ENCODE data around the gene SLC2A10. TPM values are rescaled to one million over a fixed set of nuclear protein-coding genes. Genes with fewer than 3 reads are reported as not detected.

Gene SLC2A10
- total RNA-seq, 1 experiment from 2014 or later: 9.6 TPM

DNA sequence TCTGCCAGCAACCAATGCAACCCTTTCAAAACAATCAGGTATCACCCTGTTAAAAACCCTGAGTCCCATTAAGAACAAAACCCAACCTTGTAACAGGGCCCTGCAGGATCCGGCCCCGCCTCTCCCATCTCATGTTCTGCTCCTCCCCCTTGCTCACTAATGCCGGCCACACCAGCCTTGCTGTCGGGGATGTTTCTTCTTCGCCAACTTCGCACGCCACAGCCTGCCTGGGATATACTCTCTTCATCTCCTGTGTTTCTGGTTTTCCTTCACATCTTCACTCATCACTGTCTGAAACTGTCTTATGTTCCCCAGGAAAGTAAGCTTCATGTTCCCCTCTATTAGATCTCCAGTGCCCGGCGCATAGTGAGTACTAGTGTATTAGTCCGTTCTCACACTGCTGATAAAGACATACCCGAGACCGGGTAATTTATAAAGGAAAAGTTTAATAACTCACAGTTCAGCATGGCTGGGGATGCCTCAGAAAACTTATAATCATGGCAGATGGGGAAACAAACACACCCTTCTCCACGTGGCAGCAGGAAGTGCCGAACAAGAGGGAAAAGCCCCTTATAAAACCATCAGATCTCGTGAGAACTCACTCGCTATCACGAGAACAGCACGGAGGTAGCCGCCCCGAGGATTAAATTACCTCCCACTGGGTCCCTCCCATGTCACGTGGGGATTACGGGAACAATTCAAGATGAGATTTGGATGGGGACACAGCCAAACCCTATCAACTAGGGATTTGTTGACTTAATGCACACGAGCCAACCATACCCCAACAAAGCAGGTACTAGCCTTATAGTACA is 25.3 kb upstream of the SLC2A10 start:
- H2AFZ ChIP-seq (ENCODE audit: low read length): no peak overlapping the region
- H4K20me1 ChIP-seq (ENCODE audit: low read length): peaks cover 21% of the 10 kb centered on the region
- H3K4me2 ChIP-seq (ENCODE audit: low read length): peak overlapping the region; percentile 7; the same call in 1 of the 2 replicates
- BruUV-seq (replicated peaks): no TSS peak
- H3K9me2 ChIP-seq (replicated peaks; ENCODE audit: low read length): no peaks in the 10 kb centered on the region
- H3K4me3 ChIP-seq (ENCODE audit: low read length): 0 out of 2 replicates have a peak overlapping the region, but pooled peaks have one; percentile 23
- ATAC-seq (peak; percentile 60), DNase-seq (no peak)
- H3F3A ChIP-seq (ENCODE audit: low read length, unreplicated experiment): no peaks in the 10 kb centered on the region
- H3K36me3 ChIP-seq (ENCODE audit: low read depth, low read length): peaks cover 18% of the 10 kb centered on the region
- no peaks in the 10 kb centered on the region for H3K9me3 ChIP-seq (ENCODE audit: low read length)
- no peaks in the 10 kb centered on the region for H3K27me3 ChIP-seq (ENCODE audit: low read length)
- peaks cover 13% of the 10 kb centered on the region; the same call in 1 of the 2 replicates for H3K4me1 ChIP-seq (ENCODE audit: insufficient read depth, low read length)
- H3K9ac ChIP-seq (ENCODE audit: low read length): no peak overlapping the region
- no peak overlapping the region for H3K27ac ChIP-seq (ENCODE audit: low read length)
- intact Hi-C loops (cut with micrococcal nuclease): no loop called here
- CTCF ChIA-PET: no interaction called here
- no peak for TF ChIP-seq EZH2phosphoT487 (IDR thresholded peaks at IDR 0.05; ENCODE audit: borderline replicate concordance, low read length)
- TF ChIP-seq EZH2 (IDR thresholded peaks at IDR 0.05; ENCODE audit: low read length, unreplicated experiment): no peak
- TF ChIP-seq, protein P1, sequence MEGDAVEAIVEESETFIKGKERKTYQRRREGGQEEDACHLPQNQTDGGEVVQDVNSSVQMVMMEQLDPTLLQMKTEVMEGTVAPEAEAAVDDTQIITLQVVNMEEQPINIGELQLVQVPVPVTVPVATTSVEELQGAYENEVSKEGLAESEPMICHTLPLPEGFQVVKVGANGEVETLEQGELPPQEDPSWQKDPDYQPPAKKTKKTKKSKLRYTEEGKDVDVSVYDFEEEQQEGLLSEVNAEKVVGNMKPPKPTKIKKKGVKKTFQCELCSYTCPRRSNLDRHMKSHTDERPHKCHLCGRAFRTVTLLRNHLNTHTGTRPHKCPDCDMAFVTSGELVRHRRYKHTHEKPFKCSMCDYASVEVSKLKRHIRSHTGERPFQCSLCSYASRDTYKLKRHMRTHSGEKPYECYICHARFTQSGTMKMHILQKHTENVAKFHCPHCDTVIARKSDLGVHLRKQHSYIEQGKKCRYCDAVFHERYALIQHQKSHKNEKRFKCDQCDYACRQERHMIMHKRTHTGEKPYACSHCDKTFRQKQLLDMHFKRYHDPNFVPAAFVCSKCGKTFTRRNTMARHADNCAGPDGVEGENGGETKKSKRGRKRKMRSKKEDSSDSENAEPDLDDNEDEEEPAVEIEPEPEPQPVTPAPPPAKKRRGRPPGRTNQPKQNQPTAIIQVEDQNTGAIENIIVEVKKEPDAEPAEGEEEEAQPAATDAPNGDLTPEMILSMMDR (conservative IDR thresholded peaks at IDR 0.05; ENCODE audit: low read depth, low read length): no peak
- POLR2A ChIA-PET (ENCODE audit: unreplicated experiment): interaction anchor here (0.7 kb wide), 1 partner anchor 88 kb away, joined by 3 read pairs; no protein-coding TSS in a partner anchor
- H3K79me2 ChIP-seq (ENCODE audit: low read length): peaks cover 46% of the 10 kb centered on the region

DNA sequence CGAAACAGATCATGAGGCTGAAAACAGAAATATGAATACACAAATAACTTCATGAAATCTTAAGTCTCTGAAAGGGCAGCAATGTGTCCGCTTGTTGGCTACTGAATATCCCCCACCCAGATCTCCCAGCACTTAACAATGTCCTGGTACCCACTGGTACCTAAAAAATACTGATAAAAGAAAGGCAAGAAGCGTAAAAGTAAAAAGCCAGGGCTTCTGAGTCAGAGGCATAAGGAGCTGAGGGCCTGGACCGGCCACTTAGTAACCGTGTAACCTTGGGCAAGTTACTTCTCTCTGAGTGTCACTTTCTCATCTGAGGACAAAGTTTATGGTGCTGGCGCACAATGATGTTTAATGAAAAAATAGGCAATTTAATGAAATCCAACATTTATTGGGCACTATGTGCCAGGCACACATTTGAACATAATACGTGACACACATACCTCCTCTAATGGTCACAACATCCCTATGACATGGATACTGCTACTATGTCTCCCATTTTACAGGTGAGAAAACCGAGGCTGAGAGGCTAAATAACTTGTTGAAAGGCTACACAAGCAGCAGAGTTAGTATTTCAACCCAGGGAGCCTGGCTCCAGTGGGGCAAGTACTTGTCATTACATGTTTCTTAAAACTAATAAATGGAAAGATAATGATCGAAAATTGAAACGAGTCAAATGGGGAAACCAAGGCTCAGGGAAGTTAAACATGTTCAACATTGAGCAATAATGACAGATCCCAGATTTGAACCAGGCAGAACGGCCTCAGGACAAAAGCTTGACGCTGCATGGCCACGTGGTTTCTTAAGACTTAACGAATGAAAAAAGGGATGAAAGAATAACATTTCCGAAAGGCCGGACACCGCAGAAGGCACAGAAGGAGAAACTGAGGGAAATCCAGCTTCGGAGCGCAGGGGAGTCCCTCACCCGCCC is 21.0 kb upstream of the SLC2A10 start:
- H3K9me3 ChIP-seq (ENCODE audit: low read length): no peaks in the 10 kb centered on the region
- no peak for ATAC-seq

More for the DNA sequence above, 21.0 kb upstream of the SLC2A10 start:
- peak overlapping the region; percentile 89 for H3K4me3 ChIP-seq (ENCODE audit: low read length)
- ChIA-PET CTCF (no interaction called here), POLR2A (ENCODE audit: unreplicated experiment) (interaction anchor here (0.6 to 0.7 kb wide), 3 partner anchors 109 to 1237 kb away, joined by 3 to 5 read pairs (median 3); no protein-coding TSS in a partner anchor)
- H3K9ac ChIP-seq (ENCODE audit: low read length): peak overlapping the region; percentile 94
- H4K20me1 ChIP-seq (ENCODE audit: low read length): peaks cover 21% of the 10 kb centered on the region
- peaks cover 18% of the 10 kb centered on the region for H3K4me1 ChIP-seq (ENCODE audit: insufficient read depth, low read length)
- H3K79me2 ChIP-seq (ENCODE audit: low read length): peaks cover 46% of the 10 kb centered on the region
- H2AFZ ChIP-seq (ENCODE audit: low read length): peak overlapping the region; percentile 77
- no peaks in the 10 kb centered on the region for H3K27me3 ChIP-seq (ENCODE audit: low read length)
- TF ChIP-seq EZH2phosphoT487 (IDR thresholded peaks at IDR 0.05; ENCODE audit: borderline replicate concordance, low read length) (no peak), EZH2 (IDR thresholded peaks at IDR 0.05; ENCODE audit: low read length, unreplicated experiment) (no peak)
- TF ChIP-seq, protein P1 (conservative IDR thresholded peaks at IDR 0.05; ENCODE audit: low read depth, low read length): no peak
- peak overlapping the region; percentile 77 for H3K27ac ChIP-seq (ENCODE audit: low read length)
- intact Hi-C loops (cut with micrococcal nuclease): no loop called here
- peak overlapping the region; percentile 90 for H3K4me2 ChIP-seq (ENCODE audit: low read length)
- TSS peak; percentile 37 for BruUV-seq (replicated peaks)
- H3K36me3 ChIP-seq (ENCODE audit: low read depth, low read length): peaks cover 18% of the 10 kb centered on the region
- H3F3A ChIP-seq (ENCODE audit: low read length, unreplicated experiment): no peaks in the 10 kb centered on the region
- DNase-seq: peak; percentile 34
- H3K9me2 ChIP-seq (replicated peaks; ENCODE audit: low read length): no peaks in the 10 kb centered on the region
